ENCODE measurements around the gene SLC2A14.
"Not testable (repeated sequence)": the region's sequence is repeated elsewhere in the genome, so short reads cannot be mapped to it uniquely, and the experiment has no call there.

The SLC2A14 gene

DNA sequence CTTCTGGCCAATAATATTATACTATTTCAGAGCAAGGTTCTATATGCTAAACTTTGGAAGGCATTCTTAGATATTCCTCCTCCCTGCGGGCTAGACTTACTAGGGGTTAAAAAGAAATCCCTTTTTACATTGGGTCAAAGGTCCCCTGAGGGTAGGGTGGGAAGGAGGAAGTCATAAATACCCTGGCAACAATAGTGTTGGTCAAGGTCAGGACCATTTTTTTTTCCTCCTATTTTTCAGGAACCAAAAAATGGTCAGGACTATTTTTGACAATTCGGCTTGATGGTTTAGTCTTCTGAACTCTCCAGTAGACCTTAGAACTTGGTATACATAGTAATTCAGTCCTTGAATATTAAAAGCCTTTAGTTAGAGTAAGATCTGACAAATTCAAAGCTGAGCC, 88.0 kb downstream of the SLC2A14 start:
- no peak for TF ChIP-seq CTCF (IDR thresholded peaks at IDR 0.05; ENCODE audit: low read depth, low read length, missing control alignments)
- in situ Hi-C loops (cut with HindIII; ENCODE audit: low sequenced_read_pairs), result no loop called here
- no peak for DNase-seq (ENCODE audit: low read depth)
- no peak overlapping the region for H3K4me3 ChIP-seq (ENCODE audit: low read depth, low read length)

DNA sequence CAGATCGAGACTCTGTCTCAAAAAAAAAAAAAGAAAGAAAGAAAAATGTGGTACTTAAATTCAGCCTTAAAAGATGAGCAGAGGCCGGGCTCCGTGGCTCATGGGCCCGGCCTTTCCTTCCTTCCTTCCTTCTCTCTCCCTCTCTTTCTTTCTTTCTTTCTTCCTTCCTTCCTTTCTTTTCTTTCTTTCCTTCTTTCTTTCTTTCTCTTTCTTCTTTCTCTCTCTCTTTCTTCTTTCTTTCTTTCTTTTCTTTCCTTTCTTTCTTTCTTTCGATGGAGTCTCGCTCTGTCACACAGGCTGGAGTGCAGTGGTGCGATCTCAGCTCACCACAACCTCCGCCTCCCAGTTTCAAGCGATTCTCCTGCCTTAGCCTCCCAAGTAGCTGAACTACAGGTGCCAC, 89.3 kb downstream of the SLC2A14 start:
- in situ Hi-C loops (cut with HindIII; ENCODE audit: low sequenced_read_pairs); H3K4me3 ChIP-seq (ENCODE audit: low read depth, low read length): not testable (repeated sequence)

DNA sequence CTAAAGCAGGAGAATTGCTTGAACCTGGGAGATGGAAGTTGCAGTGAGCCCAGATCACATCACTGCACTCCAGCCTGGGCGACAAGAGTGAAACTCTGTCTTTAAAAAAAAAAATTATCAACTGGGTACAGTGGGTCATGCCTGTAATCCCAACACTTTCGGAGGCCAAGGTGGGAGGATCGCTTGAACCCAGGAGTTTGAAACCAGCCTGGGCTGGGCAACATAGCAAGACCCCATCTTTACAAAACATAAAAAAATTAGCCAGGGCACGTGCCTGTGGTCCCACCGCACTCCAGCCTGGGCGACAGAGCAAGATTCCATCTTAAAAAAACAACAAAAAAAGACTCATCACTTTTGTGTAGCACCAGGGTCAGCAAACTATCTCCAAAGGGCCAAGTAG, 90.7 kb downstream of the SLC2A14 start:
- DNase-seq (ENCODE audit: low read depth), result no peak
- in situ Hi-C loops (cut with HindIII; ENCODE audit: low sequenced_read_pairs), result no loop called here
- TF ChIP-seq CTCF (IDR thresholded peaks at IDR 0.05; ENCODE audit: low read depth, low read length, missing control alignments), result no peak
- no peak overlapping the region for H3K4me3 ChIP-seq (ENCODE audit: low read depth, low read length)

More for the DNA sequence above, 89.3 kb downstream of the SLC2A14 start:
- DNase-seq (ENCODE audit: low read depth), result not testable (repeated sequence)

DNA sequence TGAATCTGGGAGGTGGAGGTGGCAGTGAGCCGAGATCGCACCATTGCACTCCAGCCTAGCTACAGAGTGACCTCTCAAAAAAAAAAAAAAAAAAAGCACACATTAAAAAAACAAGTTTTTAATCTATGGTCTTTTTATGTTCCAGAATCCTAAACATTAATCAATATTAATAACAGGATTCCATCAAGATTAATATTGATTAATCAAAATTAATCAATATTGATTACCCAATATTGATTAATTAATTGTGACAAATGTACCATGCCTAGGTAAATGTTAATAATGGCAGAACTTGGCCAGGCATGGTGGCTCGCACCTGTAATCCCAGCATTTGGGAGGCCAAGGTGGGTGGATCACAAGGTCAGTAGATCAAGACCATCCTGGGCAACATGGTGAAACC, 91.4 kb downstream of the SLC2A14 start:
- in situ Hi-C loops (cut with HindIII; ENCODE audit: low sequenced_read_pairs), result no loop called here
- TF ChIP-seq CTCF (IDR thresholded peaks at IDR 0.05; ENCODE audit: low read depth, low read length, missing control alignments), result no peak
- H3K4me3 ChIP-seq (ENCODE audit: low read depth, low read length), result no peak overlapping the region
- DNase-seq (ENCODE audit: low read depth), result no peak

DNA sequence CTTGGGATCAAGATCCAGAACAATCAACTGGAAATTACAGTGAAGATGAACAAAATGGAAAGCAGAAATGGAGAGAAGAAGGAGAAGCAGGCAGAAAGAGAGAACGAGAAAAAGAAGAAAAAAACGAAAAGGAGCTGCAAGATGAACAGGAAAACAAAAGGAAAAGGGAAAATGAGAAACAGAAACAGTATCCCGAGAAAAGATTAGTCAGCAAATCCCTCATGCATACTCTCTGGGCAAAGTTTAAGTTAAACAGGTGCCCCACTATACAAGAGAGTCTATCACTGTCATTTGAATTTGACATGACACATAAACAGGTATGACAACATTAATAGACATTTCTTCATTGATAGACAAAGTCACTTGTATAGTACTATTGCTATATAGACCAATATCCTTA, 102.7 kb downstream of the SLC2A14 start:
- no peak for DNase-seq (ENCODE audit: low read depth)
- no peak overlapping the region for H3K4me3 ChIP-seq (ENCODE audit: low read depth, low read length)
- in situ Hi-C loops (cut with HindIII; ENCODE audit: low sequenced_read_pairs), result no loop called here
- TF ChIP-seq CTCF (IDR thresholded peaks at IDR 0.05; ENCODE audit: low read depth, low read length, missing control alignments), result no peak

All from astrocyte of the cerebellum (primary cell).